ENCODE measurements around the gene EIF6. TPM values are rescaled to one million over a fixed set of nuclear protein-coding genes. Genes with fewer than 3 reads are reported as not detected.

The EIF6 gene
- total and polyA plus RNA-seq, 9 of the 15 experiments (the other 6 are each of a cell fraction or from before 2014, with no cell fraction given): 165 to 832 (median 229) TPM

DNA sequence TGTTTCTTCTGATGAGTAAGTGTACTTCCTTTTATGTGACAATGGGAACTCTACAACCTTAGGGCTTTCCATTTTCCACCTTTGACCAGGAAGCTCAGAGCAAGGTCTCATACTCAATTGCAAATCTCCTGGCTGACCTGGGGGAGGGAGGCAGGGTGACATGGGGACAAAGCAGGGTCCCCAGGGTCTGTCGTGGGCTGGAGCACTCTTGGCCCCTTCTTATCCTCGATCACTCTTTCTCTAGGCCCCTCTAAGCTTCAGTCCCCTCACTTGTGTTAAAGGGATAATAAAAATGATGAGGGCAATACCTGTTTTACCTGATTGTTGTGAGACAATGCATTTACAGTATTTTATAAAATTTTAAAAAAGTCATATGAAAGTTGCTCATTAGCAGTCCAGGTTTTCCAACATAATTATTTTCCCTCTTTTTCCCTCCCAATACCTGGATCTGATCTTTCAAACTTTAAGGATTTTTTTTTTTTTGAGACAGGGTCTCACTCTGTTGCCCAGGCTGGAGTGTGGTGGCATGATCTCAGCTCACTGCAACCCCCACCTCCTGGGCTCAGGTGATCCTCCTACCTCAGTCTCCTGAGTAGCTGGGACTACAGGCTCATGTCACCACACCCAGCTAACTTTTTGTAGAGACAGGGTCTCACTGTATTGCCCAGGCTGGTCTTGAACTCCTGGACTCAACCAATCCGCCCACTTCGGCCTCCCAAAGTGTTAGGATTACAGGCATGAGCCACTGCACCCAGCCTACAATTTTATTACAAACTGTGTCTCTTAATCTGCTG, 16.1 kb upstream of the EIF6 start:
- ChIA-PET POLR2A (interaction anchor here (0.6 kb wide), 1 partner anchor 205 kb away, joined by 4 read pairs; no protein-coding TSS in a partner anchor), CTCF (ENCODE audit: low intra/inter-chr PET ratio) (interaction anchor here (0.6 to 1.3 kb wide), 3 partner anchors 41 to 965 kb away, joined by 3 to 5 read pairs (median 4); no protein-coding TSS in a partner anchor)
- Histone ChIP-seq H3K9me1 (ENCODE audit: control insufficient read depth, insufficient read depth, low read length) (peaks cover 3% of the 10 kb centered on the region), H2AFZ (ENCODE audit: low read depth, low read length) (no peak overlapping the region), H3K4me2 (ENCODE audit: insufficient read depth, low read length) (no peak overlapping the region), H3K4me1 (replicated peaks in 1 of 2; ENCODE audit: control insufficient read depth in 2 of 2, insufficient read depth in 2 of 2, low read length in 2 of 2) (peaks cover 11 to 20% of the 10 kb centered on the region in 2 experiments), H3K27me3 (ENCODE audit: control insufficient read depth in 2 of 2, insufficient read depth in 2 of 2, low read length in 2 of 2) (peaks cover 11 to 16% of the 10 kb centered on the region in 2 experiments), H3K4me3 (no peak overlapping the region), H4K20me1 (replicated peaks; ENCODE audit: control insufficient read depth, insufficient read depth, low read length) (0 out of 2 replicates have a peak, but pooled peaks cover 4% of the 10 kb centered on the region), H3K36me3 (ENCODE audit: control insufficient read depth, insufficient read depth, low read length) (peaks cover 11% of the 10 kb centered on the region; the same call in 1 of the 3 replicates), H3K79me2 (ENCODE audit: control insufficient read depth, insufficient read depth, low read length) (no peaks in the 10 kb centered on the region), H3K9me3 (replicated peaks; ENCODE audit: control insufficient read depth, insufficient read depth, low read depth, low read length) (no peaks in the 10 kb centered on the region), H3K27ac (ENCODE audit: extremely low read depth, low read depth, low read length) (no peak overlapping the region), H3K9ac (ENCODE audit: insufficient read depth in 1 of 2, low read depth in 2 of 2, low read length in 2 of 2) (no peak overlapping the region)
- BruUV-seq (replicated peaks): no TSS peak
- intact Hi-C loops (cut with micrococcal nuclease) (no loop called here), in situ Hi-C loops (cut with MboI) (loop anchor here (25.0 kb wide), 1 partner anchor 137 kb away; the partner anchor contains the start of gene GDF5)
- 35% methylated on average over 4 of the region's 4 CpGs for WGBS (ENCODE audit: insufficient coverage, low coverage, missing lambda C conversion rate)
- TF ChIP-seq WHSC1 (IDR thresholded peaks at IDR 0.05; ENCODE audit: low read length): no peak
- no peak for TF ChIP-seq TOE1 (IDR thresholded peaks at IDR 0.05; ENCODE audit: borderline replicate concordance)
- TF ChIP-seq TOE1 (CRISPR knock-in tag; IDR thresholded peaks at IDR 0.05; ENCODE audit: borderline replicate concordance, low read depth): no peak
- TF ChIP-seq HNRNPH1 (optimal IDR thresholded peaks at IDR 0.05; ENCODE audit: low read depth, low read length): no peak
- TF ChIP-seq, protein P1, sequence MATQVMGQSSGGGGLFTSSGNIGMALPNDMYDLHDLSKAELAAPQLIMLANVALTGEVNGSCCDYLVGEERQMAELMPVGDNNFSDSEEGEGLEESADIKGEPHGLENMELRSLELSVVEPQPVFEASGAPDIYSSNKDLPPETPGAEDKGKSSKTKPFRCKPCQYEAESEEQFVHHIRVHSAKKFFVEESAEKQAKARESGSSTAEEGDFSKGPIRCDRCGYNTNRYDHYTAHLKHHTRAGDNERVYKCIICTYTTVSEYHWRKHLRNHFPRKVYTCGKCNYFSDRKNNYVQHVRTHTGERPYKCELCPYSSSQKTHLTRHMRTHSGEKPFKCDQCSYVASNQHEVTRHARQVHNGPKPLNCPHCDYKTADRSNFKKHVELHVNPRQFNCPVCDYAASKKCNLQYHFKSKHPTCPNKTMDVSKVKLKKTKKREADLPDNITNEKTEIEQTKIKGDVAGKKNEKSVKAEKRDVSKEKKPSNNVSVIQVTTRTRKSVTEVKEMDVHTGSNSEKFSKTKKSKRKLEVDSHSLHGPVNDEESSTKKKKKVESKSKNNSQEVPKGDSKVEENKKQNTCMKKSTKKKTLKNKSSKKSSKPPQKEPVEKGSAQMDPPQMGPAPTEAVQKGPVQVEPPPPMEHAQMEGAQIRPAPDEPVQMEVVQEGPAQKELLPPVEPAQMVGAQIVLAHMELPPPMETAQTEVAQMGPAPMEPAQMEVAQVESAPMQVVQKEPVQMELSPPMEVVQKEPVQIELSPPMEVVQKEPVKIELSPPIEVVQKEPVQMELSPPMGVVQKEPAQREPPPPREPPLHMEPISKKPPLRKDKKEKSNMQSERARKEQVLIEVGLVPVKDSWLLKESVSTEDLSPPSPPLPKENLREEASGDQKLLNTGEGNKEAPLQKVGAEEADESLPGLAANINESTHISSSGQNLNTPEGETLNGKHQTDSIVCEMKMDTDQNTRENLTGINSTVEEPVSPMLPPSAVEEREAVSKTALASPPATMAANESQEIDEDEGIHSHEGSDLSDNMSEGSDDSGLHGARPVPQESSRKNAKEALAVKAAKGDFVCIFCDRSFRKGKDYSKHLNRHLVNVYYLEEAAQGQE (IDR thresholded peaks at IDR 0.05; ENCODE audit: borderline replicate concordance): no peak
- TF ChIP-seq, protein P1 (CRISPR knock-in tag; IDR thresholded peaks at IDR 0.05; ENCODE audit: low read depth): no peak
- TF ChIP-seq ZNF121 (CRISPR knock-in tag; conservative IDR thresholded peaks at IDR 0.05): peak; percentile 34; the same call in 1 of the 2 replicates
- no peak for TF ChIP-seq MIER1 (IDR thresholded peaks at IDR 0.05; ENCODE audit: low read depth)
- ATAC-seq (no peak), FAIRE-seq (no peak), DNase-seq (ENCODE audit: extremely low read depth in 1 of 4, low spot score in 3 of 4) (no peak)

Data from K562 (cell line).